Melanocyte of skin (primary cell): ENCODE results near the gene DBR1. TPM values are rescaled to one million over a fixed set of nuclear protein-coding genes. Genes with fewer than 3 reads are reported as not detected.

Experiments used
- total RNA-seq, 2 donors: library from RNA; depleted of rRNA; stranded (reverse); fragments of >200 nt; gene quantifications; 2 replicates each; pipeline ENCODE4 v1.2.3, GENCODE V29; 2012

The DBR1 gene, protein sequence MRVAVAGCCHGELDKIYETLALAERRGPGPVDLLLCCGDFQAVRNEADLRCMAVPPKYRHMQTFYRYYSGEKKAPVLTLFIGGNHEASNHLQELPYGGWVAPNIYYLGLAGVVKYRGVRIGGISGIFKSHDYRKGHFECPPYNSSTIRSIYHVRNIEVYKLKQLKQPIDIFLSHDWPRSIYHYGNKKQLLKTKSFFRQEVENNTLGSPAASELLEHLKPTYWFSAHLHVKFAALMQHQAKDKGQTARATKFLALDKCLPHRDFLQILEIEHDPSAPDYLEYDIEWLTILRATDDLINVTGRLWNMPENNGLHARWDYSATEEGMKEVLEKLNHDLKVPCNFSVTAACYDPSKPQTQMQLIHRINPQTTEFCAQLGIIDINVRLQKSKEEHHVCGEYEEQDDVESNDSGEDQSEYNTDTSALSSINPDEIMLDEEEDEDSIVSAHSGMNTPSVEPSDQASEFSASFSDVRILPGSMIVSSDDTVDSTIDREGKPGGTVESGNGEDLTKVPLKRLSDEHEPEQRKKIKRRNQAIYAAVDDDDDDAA
- 10 to 100 TPM; 17.2 to 24.0 TPM for total RNA-seq

DNA sequence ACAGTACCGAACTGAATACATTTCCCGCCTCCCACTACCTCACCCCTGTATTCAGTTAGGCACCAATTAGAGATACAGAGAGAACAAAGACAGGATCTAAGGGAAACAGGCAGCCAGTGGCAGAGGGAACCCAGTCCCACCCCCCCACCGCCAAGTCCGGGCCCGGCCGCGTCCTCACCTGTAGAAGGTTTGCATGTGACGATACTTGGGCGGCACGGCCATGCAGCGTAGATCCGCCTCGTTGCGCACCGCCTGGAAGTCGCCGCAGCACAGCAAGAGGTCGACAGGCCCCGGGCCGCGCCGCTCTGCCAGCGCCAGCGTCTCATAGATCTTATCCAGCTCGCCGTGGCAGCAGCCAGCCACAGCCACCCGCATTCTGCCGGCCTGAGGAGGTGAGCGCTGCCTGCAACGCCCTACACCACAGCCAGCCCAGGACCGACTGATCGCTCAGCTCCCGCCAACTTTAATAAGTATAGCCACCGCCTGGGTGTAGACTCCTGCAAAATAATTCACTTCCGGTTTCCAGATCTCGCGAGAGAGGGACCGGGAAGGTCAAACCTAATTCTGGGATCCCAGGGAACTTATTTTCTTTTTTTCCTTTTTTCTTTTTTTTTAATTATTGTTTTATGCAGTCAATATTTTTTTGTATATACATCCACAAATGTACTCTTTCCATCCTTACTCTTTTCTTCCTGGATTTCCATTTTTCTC is at the start of gene DBR1:
Gene DBR1 (minus strand): TSS at position 501 of the 711 bp plus-strand sequence. CDS start 126 bp downstream, at position 375.

DNA sequence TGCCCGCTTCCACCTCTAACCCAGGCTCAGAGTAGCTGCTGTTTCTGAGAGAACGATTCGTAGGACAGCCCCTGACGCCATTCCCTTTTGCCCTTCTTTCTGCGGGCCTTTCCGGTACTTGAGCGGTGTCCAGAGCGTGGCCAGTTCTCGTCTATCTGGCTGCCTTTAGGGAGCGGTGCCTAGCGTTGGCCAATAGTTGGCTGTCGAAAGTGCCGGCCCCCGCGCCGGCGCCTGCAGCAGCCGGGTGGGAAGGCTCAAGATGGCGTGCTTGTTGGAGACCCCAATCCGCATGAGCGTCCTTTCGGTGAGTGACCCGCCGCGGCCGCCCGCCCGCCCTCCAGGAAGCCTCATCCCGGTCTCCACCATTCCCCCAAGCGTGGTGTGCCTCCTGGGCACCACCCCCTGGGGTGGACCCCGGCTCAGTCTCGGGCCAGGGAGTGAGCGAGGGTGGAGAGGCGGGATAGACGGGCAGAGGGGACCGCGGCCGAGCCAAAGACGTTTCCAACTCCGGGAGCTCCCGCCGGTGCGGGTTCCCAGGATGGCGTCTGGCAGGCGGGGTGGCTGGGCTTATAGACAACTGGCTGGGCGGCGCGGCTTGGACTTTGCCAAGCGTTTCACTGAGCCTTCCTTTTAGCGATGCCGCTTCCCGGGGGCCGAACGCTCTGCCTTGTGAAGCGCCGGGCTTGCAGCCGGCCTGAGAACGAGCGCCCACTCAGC is 12.7 kb upstream of the DBR1 start, which contains the start of gene ARMC8:
Gene ARMC8 (plus strand): TSS at position 6 of the 717 bp plus-strand sequence. CDS start 254 bp downstream, at position 260.

GRCh38 chr3:138132239-138132638 is 42.5 kb downstream of the DBR1 start, which contains the start of gene A4GNT:
TSS of gene A4GNT (minus strand) at chr3:138132390. CDS start at chr3:138131256, 1,134 bp downstream.

GRCh38 chr3:138114988-138115971 is 59.4 kb downstream of the DBR1 start, which contains the start of gene DZIP1L:
TSS of gene DZIP1L (minus strand) at chr3:138115608. CDS start at chr3:138103971, 11,637 bp downstream.

Other genes with a start within 250 kb of the DBR1 start
- gene CLDN18, start 164.8 kb downstream of the DBR1 start, total RNA-seq = not detected
- gene DZIP1L, start 59.3 kb downstream of the DBR1 start, total RNA-seq = 10 to 100 TPM; 15.5 to 26.6 TPM
- gene A4GNT, start 42.5 kb downstream of the DBR1 start, total RNA-seq = not detected
- 10 to 100 TPM; 63.0 to 67.6 TPM for gene ARMC8, start 12.4 kb upstream of the DBR1 start, total RNA-seq
- under 1 TPM; under 0.01 TPM for gene NME9, start 154.9 kb upstream of the DBR1 start, total RNA-seq
- gene MRAS, start 173.7 kb upstream of the DBR1 start, total RNA-seq = 10 to 100 TPM; 47.8 to 88.6 TPM